ELF-1 (cell line): Measurements from ENCODE around the gene ABLIM2.
"Not testable (repeated sequence)": the region's sequence is repeated elsewhere in the genome, so short reads cannot be mapped to it uniquely, and the experiment has no call there.

Experiments
- DNase-seq: peaks from one replicate; pipeline ENCODE4 v3.0.0-alpha.2; 2016; ENCODE audit warnings: low read depth, low spot score

The ABLIM2 gene

DNA sequence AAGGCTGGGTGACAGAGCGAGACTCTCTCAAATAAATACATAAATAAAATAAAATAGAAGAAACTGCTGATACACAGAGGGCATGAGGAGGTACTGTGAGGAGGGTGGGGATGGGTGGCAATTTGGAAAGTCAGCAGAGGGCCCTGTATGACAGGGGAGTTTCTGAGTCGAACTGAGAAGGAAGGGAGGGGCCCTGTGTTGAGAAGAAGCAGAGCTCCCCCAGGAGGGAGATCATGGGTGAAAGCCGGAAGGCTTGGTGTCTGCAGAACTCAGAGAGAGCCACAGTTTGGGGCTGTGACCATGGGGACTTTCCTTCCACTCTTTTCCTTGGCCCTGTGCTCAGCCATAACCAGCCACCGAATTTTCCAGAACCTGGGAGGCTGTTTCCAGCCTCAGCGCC, 194.2 kb downstream of the ABLIM2 start:
- DNase-seq: no peak

DNA sequence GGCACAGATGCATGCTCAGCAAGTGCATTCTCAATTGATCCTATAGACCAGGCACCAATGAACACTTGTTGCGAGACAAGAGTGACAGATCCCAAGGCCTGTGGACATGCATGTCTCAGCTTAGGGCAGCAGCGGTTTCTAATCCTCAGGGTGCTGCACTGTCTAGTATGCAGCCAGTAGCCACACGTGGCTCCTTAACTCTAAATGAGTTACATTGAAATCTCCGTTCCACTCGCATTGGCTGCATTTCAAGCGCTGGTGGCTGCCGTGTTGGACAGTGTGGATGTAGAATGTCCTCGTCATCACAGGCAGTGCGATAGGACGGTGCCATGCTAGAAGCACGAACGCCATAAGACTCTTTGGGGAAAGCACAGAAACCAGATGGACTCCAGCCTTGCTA, 194.9 kb downstream of the ABLIM2 start:
- no peak for DNase-seq

DNA sequence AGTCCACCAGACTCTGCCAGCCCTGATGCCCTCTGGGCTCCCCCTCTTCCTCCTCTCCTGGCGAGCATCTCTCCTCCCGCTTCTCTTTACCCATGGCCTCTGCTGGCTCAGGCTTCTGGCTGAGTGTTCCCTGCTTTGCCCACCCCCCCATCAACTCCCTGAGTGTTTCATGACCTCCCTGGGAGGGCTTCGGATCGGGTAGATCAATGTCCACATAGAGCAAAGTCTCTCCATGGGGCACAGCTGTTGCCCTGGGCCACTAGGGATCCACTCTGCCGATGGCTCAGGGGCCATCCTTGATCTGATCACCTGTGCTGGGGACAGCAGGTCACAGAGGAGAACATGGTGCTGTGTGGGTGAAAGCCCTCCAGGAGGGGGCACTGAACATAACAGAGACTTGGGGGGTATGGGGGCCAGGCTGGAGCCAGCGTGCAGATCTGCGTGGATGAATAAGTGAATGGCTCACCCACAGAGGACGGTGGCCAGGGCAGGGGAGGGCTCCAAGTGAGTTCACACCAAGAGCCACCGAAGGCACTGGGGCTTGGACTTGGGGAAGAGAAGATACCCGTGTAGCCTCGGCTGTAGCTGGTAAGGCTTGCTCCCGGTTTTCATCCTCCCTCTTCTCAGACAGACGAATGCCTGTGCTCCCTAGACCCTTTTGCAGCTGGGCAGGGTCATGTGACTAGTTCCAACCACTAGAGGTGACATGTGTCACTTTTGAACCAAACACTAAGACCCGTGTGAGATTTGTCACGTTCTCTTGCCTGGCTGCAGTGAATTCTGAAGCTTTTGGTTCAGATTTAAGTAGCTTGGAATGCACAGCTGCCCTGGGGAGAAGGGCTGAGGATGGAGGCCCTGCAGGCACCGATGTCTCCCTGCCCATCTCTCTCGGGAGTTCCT, 195.8 kb downstream of the ABLIM2 start:
- DNase-seq: no peak

DNA sequence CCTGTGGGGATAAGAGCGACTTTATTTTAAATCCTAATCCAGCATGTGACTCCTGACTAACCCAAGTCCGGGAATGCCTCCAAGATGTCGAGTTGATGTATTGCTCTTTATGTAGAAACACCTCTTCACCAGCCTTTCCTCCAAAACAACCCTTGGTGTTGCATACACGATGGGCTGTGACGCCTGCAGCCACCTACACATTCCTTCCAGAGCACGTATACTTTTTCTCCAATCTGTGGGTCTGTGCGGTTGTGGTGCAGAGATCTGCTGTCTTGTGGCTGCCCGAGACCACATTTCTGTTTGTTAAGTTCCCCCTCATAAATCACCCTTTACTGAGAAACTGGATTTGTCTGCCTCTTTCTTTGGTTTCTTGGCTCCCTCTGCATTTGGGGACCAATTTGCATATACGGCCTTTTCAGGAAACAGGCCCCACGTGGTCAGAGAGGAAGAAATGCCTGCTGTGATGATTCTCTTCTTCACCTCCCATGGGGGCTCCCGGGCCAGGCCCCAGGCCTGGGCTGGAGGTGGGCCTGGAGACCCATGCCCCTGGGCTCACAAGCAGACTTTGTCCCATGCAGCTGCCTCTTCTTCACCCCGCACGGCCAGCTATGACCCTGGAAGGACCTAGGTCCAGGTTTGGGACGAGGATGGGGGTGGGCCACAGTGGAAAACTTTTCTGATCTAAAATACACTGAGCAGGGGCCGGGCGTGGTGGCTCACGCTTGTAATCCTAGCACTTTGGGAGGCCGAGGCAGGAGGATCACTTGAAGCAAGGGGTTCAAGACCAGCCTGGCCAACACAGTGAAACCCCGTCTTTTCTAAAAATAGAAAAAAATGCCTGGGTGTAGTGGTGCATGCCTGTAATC, 197.6 kb downstream of the ABLIM2 start:
- peak; percentile 59 for DNase-seq

DNA sequence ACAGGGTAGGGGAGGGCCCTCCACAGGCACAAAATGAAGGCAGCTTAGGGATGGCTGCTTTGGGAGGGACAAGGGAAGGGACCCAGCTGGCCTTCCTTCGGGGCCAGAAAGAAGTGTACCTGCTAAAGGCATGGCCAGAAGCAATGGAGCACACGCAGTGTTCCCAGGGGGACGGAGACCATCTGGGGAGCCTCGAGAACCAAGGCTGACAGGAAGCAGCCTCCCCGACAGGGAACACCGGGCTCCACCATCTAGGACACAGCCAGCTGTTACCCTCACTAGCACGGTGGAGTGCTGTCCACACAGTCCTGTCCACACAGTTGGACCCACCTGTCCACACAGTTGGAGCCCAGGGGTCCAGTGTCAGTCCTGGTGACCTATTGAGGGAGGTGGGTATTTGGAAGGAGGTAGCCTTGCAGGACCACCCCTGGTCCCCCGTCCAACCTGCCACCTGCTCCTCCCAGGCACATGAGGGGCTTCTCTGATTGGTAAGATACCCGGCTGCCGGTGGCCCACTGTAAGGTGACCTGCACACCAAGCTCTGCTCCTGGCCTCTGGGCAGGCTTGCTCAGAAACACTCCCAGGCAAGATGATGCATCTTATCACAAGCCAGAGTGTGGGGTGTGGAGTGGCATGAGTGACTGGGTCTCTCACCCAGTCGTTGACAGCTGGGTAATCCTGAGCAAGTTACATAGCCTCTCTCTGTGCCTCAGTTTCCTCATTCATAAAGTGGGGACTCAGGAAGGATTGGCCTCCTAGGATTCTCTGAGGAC, 198.4 kb downstream of the ABLIM2 start:
- DNase-seq: no peak

DNA sequence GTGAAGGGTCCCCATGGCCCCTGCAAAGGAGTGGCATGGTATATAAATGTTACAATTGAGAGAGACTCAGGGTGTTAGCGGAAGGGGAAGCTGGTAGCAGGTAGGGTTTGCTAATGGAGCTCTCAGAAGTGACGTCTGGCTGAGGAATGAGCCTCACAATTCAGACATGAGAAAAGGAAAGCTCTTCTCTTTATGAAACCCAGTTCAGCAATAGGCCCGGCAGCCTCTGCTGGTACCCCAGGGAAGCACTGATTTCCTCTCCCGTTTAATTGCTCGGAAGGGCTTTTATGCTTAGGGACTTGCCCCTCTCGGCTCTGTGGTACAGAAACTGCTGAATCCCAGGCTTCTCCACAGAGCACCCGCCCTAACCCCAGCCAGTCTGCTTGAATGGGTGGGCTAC, 199.5 kb downstream of the ABLIM2 start:
- no peak for DNase-seq

DNA sequence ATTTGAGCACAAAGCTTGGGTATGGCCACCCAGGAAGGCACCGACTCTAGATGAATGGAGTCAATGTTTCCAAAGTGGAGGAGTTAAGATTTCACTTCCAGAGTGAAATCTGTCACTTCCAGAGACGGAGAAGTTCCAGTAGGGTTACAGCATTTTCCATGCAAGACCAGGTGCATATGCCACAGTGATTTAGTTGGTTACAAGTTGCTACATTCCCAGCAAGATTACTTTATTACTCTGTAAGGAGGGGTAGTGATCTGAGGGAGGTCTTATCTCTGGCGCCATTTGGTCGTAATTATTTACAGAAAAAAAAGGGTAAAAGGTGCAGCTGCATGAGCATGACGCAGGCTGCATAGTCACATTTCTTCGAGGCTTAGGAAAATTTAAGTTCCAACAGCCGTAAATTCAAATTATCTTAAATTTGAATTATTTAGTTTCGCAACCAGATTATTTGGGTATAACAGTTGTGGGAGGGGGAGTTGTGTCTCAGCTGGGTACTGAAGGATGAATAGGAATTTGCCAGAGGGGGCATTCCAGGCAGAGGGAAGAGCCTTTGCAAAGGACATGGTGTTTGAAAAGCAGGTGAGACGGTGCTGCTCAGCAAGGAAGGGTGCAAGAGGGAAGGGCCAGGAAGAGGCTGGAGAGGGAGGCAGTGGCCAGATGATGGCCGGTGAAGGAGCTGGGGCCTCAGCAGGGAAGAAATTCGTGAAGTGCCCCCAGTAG, 201.5 kb downstream of the ABLIM2 start:
- DNase-seq: peak; percentile 49

DNA sequence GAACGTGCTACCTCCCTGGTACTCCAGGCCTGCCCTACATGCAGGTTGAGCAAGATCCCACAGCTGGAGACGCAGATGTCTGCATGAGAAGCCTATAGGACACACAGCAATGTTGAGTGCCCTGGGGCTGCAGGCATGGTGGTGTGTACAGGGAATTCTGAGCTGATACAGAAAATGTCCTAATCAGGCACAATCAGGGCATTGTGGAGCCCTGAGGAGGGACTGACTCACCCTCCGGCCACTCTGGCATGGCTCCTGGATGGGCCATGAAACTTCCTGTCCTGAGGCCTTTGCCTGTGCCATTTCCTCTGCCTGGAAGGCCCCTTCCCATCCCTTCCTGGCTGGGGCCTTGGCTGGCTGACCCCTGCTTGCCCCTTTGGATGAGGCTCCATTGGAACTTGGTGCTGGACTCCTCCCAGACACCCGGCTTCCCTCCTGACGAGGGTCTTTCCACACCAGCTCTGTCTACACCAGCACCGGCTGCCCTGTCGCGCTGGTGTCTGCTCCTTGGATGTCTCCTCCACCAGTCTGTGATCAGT, 202.3 kb downstream of the ABLIM2 start:
- DNase-seq: peak; percentile 85

DNA sequence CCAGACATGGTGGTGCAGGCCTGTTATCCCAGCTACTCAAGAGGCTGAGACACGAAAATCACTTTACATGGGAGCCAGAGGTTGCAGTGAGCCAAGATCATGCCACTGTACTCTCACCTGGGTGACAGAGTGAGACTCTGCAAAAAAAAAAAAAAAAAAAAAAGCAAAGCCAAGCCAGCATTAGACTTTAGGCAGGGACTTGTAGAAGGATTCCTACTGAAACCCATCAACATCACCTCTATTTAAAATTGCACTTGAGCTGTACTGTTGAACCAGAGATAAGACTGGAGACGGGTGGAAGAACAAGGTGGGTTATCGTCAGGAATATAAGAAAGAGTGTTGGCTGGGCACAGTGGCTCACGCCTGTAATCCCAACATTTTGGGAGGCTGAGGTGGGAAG, 203.2 kb downstream of the ABLIM2 start:
- DNase-seq: no peak

DNA sequence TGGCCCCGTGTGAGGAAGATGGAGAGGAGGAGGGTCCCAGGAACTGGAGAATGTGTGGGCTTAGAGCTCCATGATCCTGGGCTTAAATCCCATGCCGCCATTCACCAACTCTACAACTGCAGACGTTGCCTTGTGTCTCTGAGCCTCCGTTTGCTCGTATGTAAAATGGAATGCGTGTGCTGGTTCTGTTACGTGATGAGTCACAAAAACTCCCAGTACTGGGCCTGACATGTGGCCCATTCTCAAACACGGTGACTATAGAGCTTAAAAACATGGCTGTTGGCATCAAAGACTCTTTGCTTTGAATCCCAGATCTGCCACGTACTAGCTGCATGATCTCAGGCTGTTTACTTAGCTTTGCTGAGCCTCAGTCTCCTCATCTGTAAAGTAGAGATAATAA, 206.0 kb downstream of the ABLIM2 start:
- no peak for DNase-seq

DNA sequence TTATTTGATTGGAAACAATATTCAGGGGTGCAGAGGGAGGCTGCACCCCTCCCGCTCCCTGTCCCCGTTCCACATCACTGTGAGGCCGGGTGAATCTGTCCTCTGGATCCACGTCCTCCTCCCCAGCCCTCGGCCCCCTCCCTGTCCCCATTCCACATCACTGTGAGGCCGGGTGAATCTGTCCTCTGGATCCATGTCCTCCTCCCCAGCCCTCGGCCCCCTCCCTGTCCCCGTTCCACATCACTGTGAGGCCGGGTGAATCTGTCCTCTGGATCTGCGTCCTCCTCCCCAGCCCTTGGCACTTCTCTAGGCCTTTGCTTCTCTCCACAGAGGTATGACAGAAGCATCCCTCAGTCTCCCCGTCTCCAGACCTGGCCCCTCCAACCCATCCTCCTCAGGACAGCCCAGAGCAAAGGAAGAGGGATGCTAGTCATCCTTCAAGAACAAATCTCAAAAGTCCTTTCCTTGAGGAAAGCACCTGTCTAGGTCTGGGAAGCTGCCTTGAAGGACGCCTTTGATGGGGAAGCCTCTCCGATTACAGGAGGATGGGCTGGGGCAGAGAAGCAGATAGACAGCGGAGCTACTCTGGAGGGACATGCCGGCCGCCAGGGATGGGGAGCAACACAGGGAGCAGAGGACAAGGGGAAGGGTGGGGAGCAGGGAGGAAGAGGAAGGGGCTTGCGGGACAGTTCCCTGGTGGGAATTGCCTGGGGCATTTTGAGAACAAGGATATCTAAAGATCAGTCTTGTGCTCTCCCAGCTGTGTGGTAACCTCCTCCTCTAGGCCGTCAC, 208.1 kb downstream of the ABLIM2 start:
- DNase-seq: no peak

DNA sequence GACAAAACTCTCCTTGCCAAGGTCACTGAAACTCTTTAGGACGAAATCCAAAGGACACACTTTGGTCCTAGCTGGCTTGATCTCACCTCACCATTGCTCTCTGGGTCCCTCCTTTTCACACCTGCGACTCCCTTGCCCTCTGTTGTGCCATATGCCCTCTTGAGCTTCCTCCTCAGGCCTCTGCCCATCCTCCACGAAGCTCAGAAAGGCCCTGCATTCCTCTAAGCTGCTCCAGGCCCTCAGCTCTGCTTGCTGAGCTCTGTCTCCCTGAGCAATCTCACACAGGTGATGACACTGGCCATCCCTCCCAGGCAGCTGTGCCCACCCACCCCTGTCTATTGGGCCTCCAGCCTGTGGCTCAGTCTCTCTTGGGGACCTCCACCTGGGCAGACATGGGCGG, 208.9 kb downstream of the ABLIM2 start:
- DNase-seq: no peak

DNA sequence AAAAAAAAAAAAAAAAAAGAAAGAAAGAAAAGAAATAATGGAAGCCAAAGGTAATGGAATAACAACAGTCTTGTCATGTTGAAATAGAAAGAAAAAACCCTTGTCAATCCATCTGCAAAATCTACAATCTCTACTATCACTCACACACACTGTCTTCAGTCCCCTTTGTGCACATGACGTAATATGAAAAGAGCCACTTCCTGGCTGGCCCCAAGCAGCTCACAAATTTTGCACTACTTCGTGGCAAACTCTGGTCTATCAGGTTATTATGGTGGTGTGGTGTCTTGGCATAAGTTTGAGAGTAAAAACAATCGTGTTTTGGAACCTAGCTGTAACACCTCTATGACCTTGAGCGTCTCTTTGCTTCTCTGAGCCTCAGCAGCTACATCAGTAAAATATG, 210.7 kb downstream of the ABLIM2 start:
- DNase-seq: no peak

DNA sequence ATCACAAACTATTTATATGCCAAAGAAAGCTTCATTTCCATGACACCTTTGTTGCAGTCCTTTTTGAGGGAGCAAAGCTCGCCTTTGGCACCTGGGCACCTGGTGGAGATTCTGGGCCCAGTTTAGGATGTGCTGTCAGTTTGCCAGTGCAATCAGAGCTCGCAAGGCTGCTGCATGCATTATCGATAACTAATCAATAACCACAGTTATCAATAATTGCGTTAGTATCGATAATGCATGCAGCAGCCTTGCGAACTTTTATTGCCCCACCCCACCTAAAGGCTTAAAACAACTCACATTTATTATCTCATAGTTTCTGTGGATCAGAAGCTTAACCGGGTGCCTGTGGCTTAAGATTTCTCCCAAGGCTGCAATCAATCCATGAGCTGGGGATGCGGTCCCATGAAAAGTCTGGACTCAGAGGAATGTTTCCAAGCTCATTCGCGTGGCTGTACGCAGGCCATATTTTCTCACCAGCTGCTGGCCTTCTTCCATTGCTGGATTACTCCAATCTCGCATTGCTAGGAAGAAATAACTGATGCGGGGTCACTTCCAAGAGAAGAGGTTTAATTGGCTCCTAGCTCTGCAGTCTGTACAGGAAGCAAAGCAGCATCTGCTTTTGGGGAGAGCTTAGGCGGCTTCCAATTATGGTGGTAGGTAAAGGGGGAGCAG, 212.8 kb downstream of the ABLIM2 start:
- no peak for DNase-seq

DNA sequence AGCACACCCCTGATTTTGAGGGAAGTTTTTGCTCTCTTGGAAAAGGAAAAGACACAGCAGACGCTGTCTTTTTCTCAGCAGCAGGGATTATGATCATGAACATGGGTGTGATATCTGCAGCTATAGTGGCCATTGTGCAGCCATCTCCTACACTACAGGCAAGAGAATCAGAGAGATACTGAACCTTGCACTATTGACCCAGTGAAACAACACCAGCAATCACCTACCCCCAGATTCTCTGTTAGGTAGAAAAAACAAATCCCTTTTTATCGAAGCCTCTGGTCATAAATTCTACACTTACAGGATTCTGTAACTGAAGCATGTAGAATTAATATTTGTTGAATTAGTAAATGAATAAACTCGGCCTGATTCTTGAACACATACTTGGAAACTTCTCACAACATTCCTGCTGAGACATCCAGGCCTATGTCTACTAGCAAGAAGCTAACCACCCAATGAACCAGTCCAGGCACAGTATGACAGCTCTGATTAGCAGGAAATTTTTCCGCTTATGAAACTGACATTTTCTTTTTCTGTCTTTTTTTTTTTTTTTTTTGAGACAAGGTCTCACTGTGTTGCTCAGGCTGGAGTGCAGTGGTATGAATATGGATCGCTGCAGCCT, 213.9 kb downstream of the ABLIM2 start:
- DNase-seq: no peak

DNA sequence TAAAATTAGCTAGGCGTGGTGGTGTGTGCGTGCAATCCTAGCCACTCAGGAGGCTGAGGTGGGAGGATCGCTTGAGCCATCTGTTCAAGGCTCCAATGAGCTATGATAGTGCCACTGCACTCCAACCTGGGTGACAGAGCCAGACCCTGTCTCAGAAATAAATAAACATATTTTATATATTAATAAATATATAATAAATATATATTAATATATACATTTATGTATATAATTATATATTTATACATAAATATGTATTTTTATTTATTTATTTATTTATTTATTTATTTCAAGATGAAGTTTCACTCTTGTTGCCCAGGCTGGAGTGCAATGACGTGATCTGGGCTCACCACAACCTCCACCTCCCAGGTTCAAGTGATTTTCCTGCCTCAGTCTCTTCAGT, 214.9 kb downstream of the ABLIM2 start:
- DNase-seq: not testable (repeated sequence)

DNA sequence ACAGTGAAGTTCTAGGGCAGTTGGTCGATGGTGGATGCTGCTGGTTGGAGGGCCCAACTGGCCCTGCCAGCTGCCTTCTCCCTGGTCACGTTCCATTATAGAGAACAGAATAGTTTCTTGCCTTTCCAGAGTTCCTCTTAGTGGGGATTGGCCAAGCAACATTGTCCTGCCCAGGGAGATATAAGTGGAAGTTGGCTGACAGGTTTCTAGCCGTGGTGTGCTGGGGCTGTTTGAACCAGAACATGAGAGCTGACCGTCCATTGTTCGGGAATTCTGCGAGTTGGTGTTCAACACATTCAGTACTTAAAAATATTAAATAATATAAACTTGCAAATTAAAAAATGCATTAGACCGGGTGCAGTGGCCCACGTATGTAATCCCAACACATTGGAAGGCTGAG, 215.4 kb downstream of the ABLIM2 start:
- no peak for DNase-seq

DNA sequence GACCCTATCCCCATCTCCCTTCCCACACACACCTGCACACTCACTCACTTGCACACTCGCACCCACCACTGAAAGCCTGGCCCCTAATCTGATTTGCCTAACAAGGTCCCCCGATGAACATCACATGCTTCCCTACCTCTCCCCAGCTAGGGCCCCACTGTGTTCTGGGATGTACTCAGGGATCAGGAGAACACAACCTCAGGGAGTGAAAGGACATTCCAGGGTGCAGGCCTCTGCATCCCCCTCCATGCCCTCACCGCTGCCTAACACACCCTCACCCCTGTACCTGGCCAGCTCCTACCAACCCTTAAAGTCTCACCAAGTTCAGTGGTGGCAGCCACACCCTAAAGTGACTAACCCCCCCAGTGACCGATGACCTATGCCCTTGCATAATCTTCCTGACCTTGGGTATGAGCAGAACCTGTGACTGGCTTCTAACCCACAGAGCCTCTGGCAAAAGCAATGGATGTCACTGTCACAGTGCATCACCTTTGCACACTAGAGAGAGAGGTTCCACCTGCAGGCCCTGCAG, 216.6 kb downstream of the ABLIM2 start:
- no peak for DNase-seq
